PC-3 (cell line): ENCODE measurements around the gene MCTP2. TPM values are rescaled to one million over a fixed set of nuclear protein-coding genes. Genes with fewer than 3 reads are reported as not detected.

ENCODE experiments used
- ATAC-seq: fragments of 200-7000 bp; cut with Tn5 transposase; 2 replicates; pipeline ENCODE4 v1.9.1; 2020; ENCODE audit warnings: mild to moderate bottlenecking, moderate library complexity
- BruUV-seq: library from RNA; stranded (reverse); fragments of 400-500 nt; replicated peaks from 2 replicates; lab custom pipeline; 2021; lab: Mats Ljungman, UMichigan
- CTCF ChIA-PET: fragments of 300-600 bp; sonication (Branson Sonifier 250); formaldehyde crosslinking; loops from one replicate; lab custom pipeline; 2022; ENCODE audit warnings: antibody characterized with exemption; lab: Charles Lee
- POLR2A ChIA-PET: fragments of 300-600 bp; sonication (Branson Sonifier 250); formaldehyde crosslinking; loops from one replicate; lab custom pipeline; 2022; ENCODE audit warnings: antibody characterized with exemption; ENCODE audit not compliant: unreplicated experiment; lab: Charles Lee
- DNase-seq: peaks from one replicate; pipeline ENCODE4 v3.0.0-alpha.2; 2015
- H2AFZ ChIP-seq: fragments of 300-600 bp; sonication (generic); 2 replicates; pipeline ENCODE4 v1.6.0; 2016; ENCODE audit warnings: antibody characterized with exemption, low read length
- H3F3A ChIP-seq: fragments of 300-600 bp; sonication (generic); one replicate; pipeline ENCODE4 v1.6.0; 2017; ENCODE audit warnings: antibody characterized with exemption, low read length, control low read depth, mild to moderate bottlenecking; ENCODE audit not compliant: unreplicated experiment
- H3K27ac ChIP-seq: fragments of 300-600 bp; sonication (generic); 2 replicates; pipeline ENCODE4 v1.5.1; 2016; ENCODE audit warnings: mild to moderate bottlenecking, low read length
- H3K27me3 ChIP-seq: fragments of 300-600 bp; sonication (generic); 2 replicates; pipeline ENCODE4 v1.6.1; 2016; ENCODE audit warnings: low read length, mixed read lengths
- H3K36me3 ChIP-seq: fragments of 300-600 bp; sonication (generic); 2 replicates; pipeline ENCODE4 v1.6.1; 2016; ENCODE audit warnings: low read depth, mixed run types, low read length, mixed read lengths
- H3K4me1 ChIP-seq: fragments of 300-600 bp; sonication (generic); 2 replicates; pipeline ENCODE4 v1.5.1; 2016; ENCODE audit warnings: low read length; ENCODE audit not compliant: insufficient read depth
- H3K4me2 ChIP-seq: fragments of 300-600 bp; sonication (generic); 2 replicates; pipeline ENCODE4 v1.6.0; 2016; ENCODE audit warnings: low read length
- H3K4me3 ChIP-seq: fragments of 300-600 bp; sonication (generic); 2 replicates; pipeline ENCODE4 v1.5.1; 2016; ENCODE audit warnings: mild to moderate bottlenecking, low read length, mixed read lengths
- H3K79me2 ChIP-seq: fragments of 300-600 bp; sonication (generic); 2 replicates; pipeline ENCODE4 v1.6.1; 2017; ENCODE audit warnings: low read length, mixed read lengths
- H3K9ac ChIP-seq: fragments of 300-600 bp; sonication (generic); 2 replicates; pipeline ENCODE4 v1.6.0; 2016; ENCODE audit warnings: mild to moderate bottlenecking, low read length
- H3K9me2 ChIP-seq: fragments of 300-600 bp; sonication (generic); replicated peaks from 2 replicates; pipeline ENCODE4 v1.6.1; 2016; ENCODE audit warnings: mixed run types, low read length, mixed read lengths
- H3K9me3 ChIP-seq: fragments of 300-600 bp; sonication (generic); 2 replicates; pipeline ENCODE4 v1.6.1; 2016; ENCODE audit warnings: low read length, mixed read lengths
- H4K20me1 ChIP-seq: fragments of 300-600 bp; sonication (generic); 2 replicates; pipeline ENCODE4 v1.6.1; 2016; ENCODE audit warnings: low read length, mixed read lengths
- EZH2 ChIP-seq: fragments of 300-600 bp; sonication (generic); IDR thresholded peaks from one replicate; pipeline ENCODE4 v1.6.1; 2017; ENCODE audit warnings: antibody characterized with exemption, mild to moderate bottlenecking, low read length; ENCODE audit not compliant: unreplicated experiment
- EZH2phosphoT487 ChIP-seq: fragments of 300-600 bp; sonication (generic); IDR thresholded peaks from 2 replicates; pipeline ENCODE4 v1.6.1; 2018; ENCODE audit warnings: mild to moderate bottlenecking, antibody characterized with exemption, low read length, borderline replicate concordance
- intact Hi-C: fragments of 100-400 bp; cut with micrococcal nuclease; formaldehyde crosslinking; loops from 2 replicates; pipeline ENCODE4 v1.9.0; 2023
- total RNA-seq: library from RNA; depleted of rRNA; stranded (reverse); fragments of >200 nt; gene quantifications from 2 replicates; pipeline ENCODE4 v1.2.3, GENCODE V29; 2014
- TF ChIP-seq, protein P1 (sequence below): fragments of 300-600 bp; sonication (generic); conservative IDR thresholded peaks from 2 replicates; pipeline ENCODE4 v1.5.1; 2017; ENCODE audit warnings: antibody characterized with exemption, low read depth, mild to moderate bottlenecking, low read length

The MCTP2 gene
- total RNA-seq, 1 experiment from 2014 or later, result 6.2 TPM

DNA sequence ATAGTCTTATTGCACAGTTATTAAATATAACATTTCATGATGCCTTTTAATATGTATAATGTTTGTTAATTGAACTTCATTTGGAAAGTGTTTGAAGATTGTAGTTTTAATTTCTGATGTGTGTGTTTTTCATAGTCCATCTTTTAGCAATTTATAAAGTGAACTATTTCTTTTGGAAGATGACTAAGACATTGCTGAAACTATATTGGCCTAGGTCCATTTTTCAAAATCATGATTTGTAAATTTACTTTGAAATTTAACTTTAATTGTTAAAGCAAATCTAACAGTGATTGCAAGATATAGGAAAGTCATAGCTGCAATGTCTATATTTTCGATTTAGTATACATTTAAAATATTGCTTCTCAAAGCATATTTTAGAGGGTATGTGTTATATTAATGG, 30.8 kb downstream of the MCTP2 start:
- Histone ChIP-seq H3K4me3 (no peak overlapping the region), H3K27me3 (no peaks in the 10 kb centered on the region), H3K9me2 (no peaks in the 10 kb centered on the region), H3K27ac (no peak overlapping the region), H3K36me3 (no peaks in the 10 kb centered on the region), H3K4me1 (peaks cover 31% of the 10 kb centered on the region), H3K9me3 (no peaks in the 10 kb centered on the region), H3K9ac (no peak overlapping the region), H2AFZ (no peak overlapping the region), H3F3A (no peaks in the 10 kb centered on the region), H3K4me2 (no peak overlapping the region), H3K79me2 (no peaks in the 10 kb centered on the region), H4K20me1 (no peaks in the 10 kb centered on the region)
- DNase-seq (no peak), ATAC-seq (no peak)
- CTCF ChIA-PET, result no interaction called here
- intact Hi-C loops, result no loop called here
- no TSS peak for BruUV-seq
- TF ChIP-seq, protein P1, sequence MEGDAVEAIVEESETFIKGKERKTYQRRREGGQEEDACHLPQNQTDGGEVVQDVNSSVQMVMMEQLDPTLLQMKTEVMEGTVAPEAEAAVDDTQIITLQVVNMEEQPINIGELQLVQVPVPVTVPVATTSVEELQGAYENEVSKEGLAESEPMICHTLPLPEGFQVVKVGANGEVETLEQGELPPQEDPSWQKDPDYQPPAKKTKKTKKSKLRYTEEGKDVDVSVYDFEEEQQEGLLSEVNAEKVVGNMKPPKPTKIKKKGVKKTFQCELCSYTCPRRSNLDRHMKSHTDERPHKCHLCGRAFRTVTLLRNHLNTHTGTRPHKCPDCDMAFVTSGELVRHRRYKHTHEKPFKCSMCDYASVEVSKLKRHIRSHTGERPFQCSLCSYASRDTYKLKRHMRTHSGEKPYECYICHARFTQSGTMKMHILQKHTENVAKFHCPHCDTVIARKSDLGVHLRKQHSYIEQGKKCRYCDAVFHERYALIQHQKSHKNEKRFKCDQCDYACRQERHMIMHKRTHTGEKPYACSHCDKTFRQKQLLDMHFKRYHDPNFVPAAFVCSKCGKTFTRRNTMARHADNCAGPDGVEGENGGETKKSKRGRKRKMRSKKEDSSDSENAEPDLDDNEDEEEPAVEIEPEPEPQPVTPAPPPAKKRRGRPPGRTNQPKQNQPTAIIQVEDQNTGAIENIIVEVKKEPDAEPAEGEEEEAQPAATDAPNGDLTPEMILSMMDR, result no peak
- no peak for TF ChIP-seq EZH2phosphoT487
- no peak for TF ChIP-seq EZH2
- POLR2A ChIA-PET, result no interaction called here

DNA sequence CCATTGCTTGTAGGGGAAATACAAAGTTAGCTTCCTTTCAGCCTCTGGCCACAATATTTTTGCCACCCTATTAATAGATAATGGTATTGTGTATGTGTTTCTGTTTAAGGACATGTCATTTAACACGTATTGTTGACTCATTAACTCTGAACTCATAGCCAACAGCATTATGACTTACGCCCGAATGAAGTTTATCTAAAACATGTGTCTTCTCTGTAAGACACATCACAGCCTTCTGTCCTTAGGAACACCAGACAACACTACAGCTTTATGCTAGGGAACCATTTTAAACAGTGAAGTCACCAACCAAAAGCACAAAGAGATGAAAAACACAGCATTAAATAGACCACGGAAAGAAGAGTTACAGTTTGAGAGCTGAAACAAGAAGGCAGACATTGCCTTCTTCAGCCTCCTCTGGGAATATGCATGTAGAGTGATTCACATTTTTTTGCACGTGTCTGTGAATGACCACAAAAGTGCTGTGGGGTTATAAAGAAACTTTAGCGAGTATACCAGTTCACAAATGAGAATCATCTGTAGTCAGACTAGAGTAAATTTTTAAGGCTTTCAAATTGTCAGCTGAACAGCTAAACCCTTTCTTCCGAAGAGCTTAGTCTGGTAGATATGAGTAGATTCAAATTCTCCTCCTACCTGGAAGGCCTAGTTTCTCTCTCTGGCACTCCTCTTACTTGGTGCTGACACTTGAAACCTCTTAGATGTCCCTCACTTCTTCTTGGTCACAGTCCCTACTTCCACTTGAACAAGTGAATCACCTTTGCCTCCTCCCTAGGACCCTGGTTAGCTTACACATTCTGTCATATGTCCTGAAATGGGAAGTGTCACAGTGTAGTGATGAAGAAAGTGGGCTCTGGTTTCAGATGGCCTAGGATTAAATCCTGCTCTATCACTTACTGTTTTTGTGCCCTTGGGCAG, 32.2 kb downstream of the MCTP2 start:
- H3K9me2 ChIP-seq, result no peaks in the 10 kb centered on the region
- H4K20me1 ChIP-seq, result no peaks in the 10 kb centered on the region
- no peaks in the 10 kb centered on the region for H3K79me2 ChIP-seq
- no peak for TF ChIP-seq EZH2phosphoT487
- TF ChIP-seq, protein P1, result no peak
- no peak for TF ChIP-seq EZH2
- ChIA-PET POLR2A (no interaction called here), CTCF (no interaction called here)
- no peak overlapping the region for H3K9ac ChIP-seq
- DNase-seq (no peak), ATAC-seq (no peak)
- H3K36me3 ChIP-seq, result no peaks in the 10 kb centered on the region
- no peaks in the 10 kb centered on the region for H3K9me3 ChIP-seq
- H3K27me3 ChIP-seq, result no peaks in the 10 kb centered on the region
- 0 out of 2 replicates have a peak overlapping the region, but pooled peaks have one; percentile 21 for H2AFZ ChIP-seq
- no peak overlapping the region for H3K4me3 ChIP-seq
- no TSS peak for BruUV-seq
- no peaks in the 10 kb centered on the region for H3F3A ChIP-seq
- H3K4me2 ChIP-seq, result no peak overlapping the region
- no peak overlapping the region for H3K27ac ChIP-seq
- H3K4me1 ChIP-seq, result peaks cover 33% of the 10 kb centered on the region
- intact Hi-C loops, result no loop called here

DNA sequence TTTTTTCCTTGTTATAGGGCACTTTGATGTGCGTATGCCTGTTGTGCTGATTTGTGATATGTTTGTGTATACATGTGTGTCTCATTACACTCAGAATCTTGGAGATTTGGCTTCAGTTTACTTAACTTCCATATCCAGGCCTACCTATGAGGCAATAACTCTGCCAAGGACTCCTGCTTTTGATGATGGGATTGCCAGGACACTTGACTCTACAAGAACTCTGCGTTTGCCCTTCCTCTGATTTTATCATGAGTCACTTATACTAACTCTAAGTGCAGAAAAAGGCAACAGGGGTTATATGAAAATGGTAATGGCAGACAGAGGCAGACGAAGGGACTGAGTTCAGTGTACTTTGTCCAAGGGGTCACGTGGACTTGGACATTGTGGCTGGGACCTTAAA, 33.6 kb downstream of the MCTP2 start:
- no peak overlapping the region for H2AFZ ChIP-seq
- TF ChIP-seq, protein P1, result no peak
- no peak for TF ChIP-seq EZH2
- no peaks in the 10 kb centered on the region for H3K9me3 ChIP-seq
- peak overlapping the region; percentile 37 for H3K27ac ChIP-seq
- H3K4me2 ChIP-seq, result peak overlapping the region; percentile 10; the same call in 1 of the 2 replicates
- H4K20me1 ChIP-seq, result no peaks in the 10 kb centered on the region
- POLR2A ChIA-PET, result no interaction called here
- DNase-seq, result peak; percentile 62
- no peaks in the 10 kb centered on the region for H3K36me3 ChIP-seq
- CTCF ChIA-PET, result no interaction called here
- no peaks in the 10 kb centered on the region for H3F3A ChIP-seq
- peaks cover 33% of the 10 kb centered on the region for H3K4me1 ChIP-seq
- H3K9ac ChIP-seq, result no peak overlapping the region
- H3K4me3 ChIP-seq, result no peak overlapping the region
- no peaks in the 10 kb centered on the region for H3K9me2 ChIP-seq
- ATAC-seq, result no peak
- H3K27me3 ChIP-seq, result no peaks in the 10 kb centered on the region
- intact Hi-C loops, result no loop called here
- no peaks in the 10 kb centered on the region for H3K79me2 ChIP-seq
- no TSS peak for BruUV-seq
